ENCODE data around the gene CACNA2D3.

- no peak for TF ChIP-seq RAD21 (IDR thresholded peaks at IDR 0.05)
- TF ChIP-seq CTCF (IDR thresholded peaks at IDR 0.05; ENCODE audit: low read depth, low read length, missing input control) = no peak
- TF ChIP-seq EGR1 (IDR thresholded peaks at IDR 0.05; ENCODE audit: low read depth in 2 of 2) = no peak
- TF ChIP-seq REST (IDR thresholded peaks at IDR 0.05) = no peak
Measured at GRCh38 chr3:55069950-55070349, 947.6 kb downstream of the CACNA2D3 start.
